SK-N-SH (cell line): ENCODE results near the gene PBLD.

ENCODE experiments used
- EP300 ChIP-seq, 2 experiments: IDR thresholded peaks; 2 replicates each; pipeline versions ENCODE4 v1.4.0 to v1.6.1; 2012; ENCODE audit warnings: borderline replicate concordance in 1 of 2, low read depth in 1 of 2, low read length in 1 of 2
- FOXJ3 ChIP-seq: sonication (generic); formaldehyde crosslinking; IDR thresholded peaks from 2 replicates; pipeline ENCODE4 v1.5.1; 2020; ENCODE audit warnings: mild to moderate bottlenecking, missing genetic modification reagents
- MAX ChIP-seq: IDR thresholded peaks from 2 replicates; pipeline ENCODE4 v1.4.0; 2012; ENCODE audit warnings: low read depth
- TAF1 ChIP-seq: IDR thresholded peaks from 2 replicates; pipeline ENCODE4 v1.6.1; 2012; ENCODE audit warnings: low read depth, mild to moderate bottlenecking, low read length, moderate library complexity, borderline replicate concordance
- USF2 ChIP-seq: fragments of 150-350 bp; IDR thresholded peaks from 2 replicates; pipeline ENCODE4 v1.6.1; 2017; ENCODE audit warnings: antibody characterized with exemption, low read length, low read depth, borderline replicate concordance
- YY1 ChIP-seq: IDR thresholded peaks from 2 replicates; pipeline ENCODE4 v1.4.0; 2012; ENCODE audit warnings: low read depth, mild to moderate bottlenecking
- TF ChIP-seq, protein P1 (sequence below): fragments of 200-600 bp; sonication (generic); IDR thresholded peaks from 2 replicates; pipeline ENCODE4 v1.6.1; 2017; ENCODE audit warnings: antibody characterized with exemption, mild to moderate bottlenecking, moderate library complexity

GRCh38 chr10:68302871-68303270, 29.9 kb downstream of the PBLD start:
- TF ChIP-seq, protein P1, sequence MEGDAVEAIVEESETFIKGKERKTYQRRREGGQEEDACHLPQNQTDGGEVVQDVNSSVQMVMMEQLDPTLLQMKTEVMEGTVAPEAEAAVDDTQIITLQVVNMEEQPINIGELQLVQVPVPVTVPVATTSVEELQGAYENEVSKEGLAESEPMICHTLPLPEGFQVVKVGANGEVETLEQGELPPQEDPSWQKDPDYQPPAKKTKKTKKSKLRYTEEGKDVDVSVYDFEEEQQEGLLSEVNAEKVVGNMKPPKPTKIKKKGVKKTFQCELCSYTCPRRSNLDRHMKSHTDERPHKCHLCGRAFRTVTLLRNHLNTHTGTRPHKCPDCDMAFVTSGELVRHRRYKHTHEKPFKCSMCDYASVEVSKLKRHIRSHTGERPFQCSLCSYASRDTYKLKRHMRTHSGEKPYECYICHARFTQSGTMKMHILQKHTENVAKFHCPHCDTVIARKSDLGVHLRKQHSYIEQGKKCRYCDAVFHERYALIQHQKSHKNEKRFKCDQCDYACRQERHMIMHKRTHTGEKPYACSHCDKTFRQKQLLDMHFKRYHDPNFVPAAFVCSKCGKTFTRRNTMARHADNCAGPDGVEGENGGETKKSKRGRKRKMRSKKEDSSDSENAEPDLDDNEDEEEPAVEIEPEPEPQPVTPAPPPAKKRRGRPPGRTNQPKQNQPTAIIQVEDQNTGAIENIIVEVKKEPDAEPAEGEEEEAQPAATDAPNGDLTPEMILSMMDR: no peak
- TF ChIP-seq FOXJ3 (CRISPR knock-in tag) (no peak), YY1 (no peak), USF2 (no peak), EP300 (IDR thresholded peaks at IDR 0.05; ENCODE audit: borderline replicate concordance in 1 of 2, low read depth in 1 of 2, low read length in 1 of 2) (no peak), TAF1 (no peak), MAX (no peak)
